K562 (cell line): ENCODE data around the gene HEATR3. TPM values are rescaled to one million over a fixed set of nuclear protein-coding genes. Genes with fewer than 3 reads are reported as not detected.

ENCODE experiments used
- ADNP ChIP-seq: fragments of 200-800 bp; sonication (Bioruptor generic); IDR thresholded peaks from 2 replicates; pipeline ENCODE4 v1.6.1; 2016; ENCODE audit warnings: missing genetic modification characterization, missing compliant biosample characterization
- C11orf30 ChIP-seq: fragments of 450-650 bp; IDR thresholded peaks from 2 replicates; pipeline ENCODE4 v1.6.1; 2016; ENCODE audit warnings: low read depth, mild to moderate bottlenecking
- CBX3 ChIP-seq, 2 experiments: IDR thresholded peaks; 1 replicate in 1 of 2; 2 replicates in 1 of 2; pipeline ENCODE4 v1.6.1; 2012; ENCODE audit warnings: inconsistent platforms in 2 of 2, low read length in 2 of 2, borderline replicate concordance in 1 of 2, control low read depth in 1 of 2
- CCNT2 ChIP-seq: IDR thresholded peaks from 2 replicates; pipeline ENCODE4 v1.6.1; 2011; ENCODE audit warnings: borderline replicate concordance, low read depth, mild to moderate bottlenecking, moderate library complexity, mixed read lengths, low read length; ENCODE audit not compliant: insufficient read length; ENCODE audit errors: extremely low read depth
- CEBPG ChIP-seq, 3 experiments: fragments of 200-800 bp in 1 of 3; sonication (Bioruptor generic) in 1 of 3; sonication (generic) in 1 of 3; formaldehyde crosslinking in 1 of 3; IDR thresholded peaks in 2 of 3; conservative IDR thresholded peaks in 1 of 3; 2 replicates each; pipeline versions ENCODE4 v1.6.1 to v1.8.0; 2016 to 2022; ENCODE audit warnings: missing compliant biosample characterization in 2 of 3, missing genetic modification characterization in 2 of 3, mild to moderate bottlenecking in 1 of 3, missing genetic modification reagents in 1 of 3
- CREM ChIP-seq: IDR thresholded peaks from 2 replicates; pipeline ENCODE4 v1.6.1; 2014; ENCODE audit warnings: antibody characterized with exemption, low read depth
- DPF2 ChIP-seq: fragments of 450-650 bp; IDR thresholded peaks from 2 replicates; pipeline ENCODE4 v1.6.1; 2016
- E2F5 ChIP-seq: sonication (generic); formaldehyde crosslinking; IDR thresholded peaks from 2 replicates; pipeline ENCODE4 v1.8.0; 2022; ENCODE audit warnings: mild to moderate bottlenecking, missing genetic modification reagents
- HDAC1 ChIP-seq, 2 experiments: fragments of 450-650 bp; IDR thresholded peaks; 2 replicates each; pipeline ENCODE4 v1.6.1; 2016 to 2017; ENCODE audit warnings: inconsistent platforms in 1 of 2, mild to moderate bottlenecking in 1 of 2, moderate library complexity in 1 of 2
- HDAC2 ChIP-seq: fragments of 450-650 bp; IDR thresholded peaks from 2 replicates; pipeline ENCODE4 v1.6.1; 2016; ENCODE audit warnings: mild to moderate bottlenecking
- HMG20A ChIP-seq: fragments of 450-650 bp; formaldehyde crosslinking; conservative IDR thresholded peaks from 2 replicates; pipeline ENCODE4 v1.4.0; 2020; ENCODE audit warnings: mild to moderate bottlenecking, mixed read lengths
- MAFF ChIP-seq: IDR thresholded peaks from 2 replicates; pipeline ENCODE4 v1.6.1; 2012; ENCODE audit warnings: low read length, improper control_type of control experiment
- MNT ChIP-seq, 2 experiments: fragments of 450-650 bp; conservative IDR thresholded peaks; 2 replicates each; pipeline ENCODE4 v1.6.1; 2017; ENCODE audit warnings: mild to moderate bottlenecking in 2 of 2, moderate library complexity in 2 of 2
- POLR2AphosphoS5 ChIP-seq: IDR thresholded peaks from 2 replicates; pipeline ENCODE4 v1.6.1; 2011; ENCODE audit warnings: mild to moderate bottlenecking, low read depth, low read length, moderate library complexity; ENCODE audit not compliant: control insufficient read depth, insufficient read depth
- RCOR1 ChIP-seq, 2 experiments: IDR thresholded peaks; 2 replicates each; pipeline ENCODE4 v1.6.1; 2012; ENCODE audit warnings: low read depth in 2 of 2, low read length in 2 of 2, borderline replicate concordance in 1 of 2, improper control_type of control experiment in 1 of 2
- SMARCA4 ChIP-seq: fragments of 450-650 bp; IDR thresholded peaks from 2 replicates; pipeline ENCODE4 v1.6.1; 2016
- ZNF766 ChIP-seq: fragments of 200-800 bp; sonication (Bioruptor generic); conservative IDR thresholded peaks from 2 replicates; pipeline ENCODE4 v1.6.1; 2016; ENCODE audit warnings: missing genetic modification characterization, missing compliant biosample characterization
- polyA plus RNA-seq, 8 experiments: library from polyadenylated mRNA; depleted of rRNA in 4 of 8; stranded (reverse) in 5 of 8; unstranded in 3 of 8; fragments of >200 nt; fragmentation: Nextera tagmentation in 2 of 8; fragmentation: Illumina TruSeq in 1 of 8; extraction: Ambion mirVana in 2 of 8; extraction: Trizol in 1 of 8; gene quantifications; 2 replicates each; pipeline versions ENCODE4 v1.2.1 to v1.2.3, GENCODE V29; 2011 to 2014; ENCODE audit warnings: inconsistent platforms in 1 of 8, missing spikeins in 1 of 8
- total RNA-seq, 7 experiments: library from RNA; depleted of rRNA in 6 of 7; stranded (reverse); fragments of >200 nt in 6 of 7; fragmentation: Illumina TruSeq in 2 of 7; extraction: Trizol in 2 of 7; gene quantifications; 2 replicates each; pipeline versions ENCODE4 v1.2.1 to v1.2.3, GENCODE V29; 2011 to 2021; ENCODE audit warnings: low replicate concordance in 1 of 7
- TF ChIP-seq, protein P1 (sequence below): fragments of 450-650 bp; IDR thresholded peaks from 2 replicates; pipeline ENCODE4 v1.6.1; 2016; ENCODE audit warnings: low read depth, mild to moderate bottlenecking, moderate library complexity
- TF ChIP-seq, protein P2 (sequence below), 2 experiments: fragments of 150-350 bp in 1 of 2; IDR thresholded peaks; 2 replicates each; pipeline ENCODE4 v1.6.1; 2012 to 2016; ENCODE audit warnings: low read depth in 2 of 2, low read length in 2 of 2, mild to moderate bottlenecking in 1 of 2, moderate library complexity in 1 of 2

Gene HEATR3
- total and polyA plus RNA-seq, 9 of the 15 experiments (the other 6 are each of a cell fraction or from before 2014, with no cell fraction given), result 1.7 to 30.2 (median 18.8) TPM

DNA sequence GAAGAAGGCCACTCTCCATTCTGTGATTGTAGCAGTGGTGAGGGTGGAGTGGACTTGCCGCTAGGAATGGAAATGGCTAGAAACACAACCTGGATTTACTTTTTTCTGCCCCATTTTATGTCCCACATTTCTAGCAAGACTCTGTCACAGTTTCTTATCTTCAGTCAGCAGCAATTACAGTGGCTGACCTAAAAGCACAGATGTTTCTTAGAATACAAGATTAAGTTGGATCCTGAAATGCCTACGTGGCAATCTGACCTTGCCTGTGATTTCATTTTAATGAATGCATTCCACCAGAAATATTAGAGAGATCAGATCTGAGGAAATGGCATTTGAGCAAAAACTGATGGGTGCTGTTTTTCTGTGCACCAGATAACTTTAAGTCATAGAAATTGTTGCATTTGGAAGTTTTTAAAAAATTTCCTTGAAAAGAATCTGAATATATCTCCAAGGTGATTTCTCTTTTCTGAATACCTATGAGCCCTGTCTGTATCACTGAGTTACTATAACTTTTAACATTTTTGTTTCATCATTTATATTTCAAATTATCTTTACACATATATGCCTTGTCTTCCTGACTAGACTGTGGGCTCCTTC, 5.4 kb downstream of the HEATR3 start (continued):
- peak; percentile 93 for TF ChIP-seq DPF2
- peak; percentile 81 for TF ChIP-seq POLR2AphosphoS5
- peak; percentile 91 for TF ChIP-seq SMARCA4
- TF ChIP-seq E2F5, result no peak
- TF ChIP-seq HDAC2, result peak; percentile 99
- peak; percentile 39 for TF ChIP-seq CCNT2
- TF ChIP-seq CEBPG (CRISPR knock-in tag; IDR thresholded peaks at IDR 0.05), result no peak
- TF ChIP-seq CEBPG (tag; conservative IDR thresholded peaks at IDR 0.05 in 1 of 2, IDR thresholded peaks at IDR 0.05 in 1 of 2), result no peak
- peak; percentile 67; the same call in 1 of the 2 replicates for TF ChIP-seq HMG20A (CRISPR knock-in tag)
- TF ChIP-seq HDAC1 (IDR thresholded peaks at IDR 0.05), result peak; percentile 70 to 97; a peak in 3 of 4 replicates
- TF ChIP-seq, protein P1, sequence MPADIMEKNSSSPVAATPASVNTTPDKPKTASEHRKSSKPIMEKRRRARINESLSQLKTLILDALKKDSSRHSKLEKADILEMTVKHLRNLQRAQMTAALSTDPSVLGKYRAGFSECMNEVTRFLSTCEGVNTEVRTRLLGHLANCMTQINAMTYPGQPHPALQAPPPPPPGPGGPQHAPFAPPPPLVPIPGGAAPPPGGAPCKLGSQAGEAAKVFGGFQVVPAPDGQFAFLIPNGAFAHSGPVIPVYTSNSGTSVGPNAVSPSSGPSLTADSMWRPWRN, result peak; percentile 72
- TF ChIP-seq MNT (conservative IDR thresholded peaks at IDR 0.05), result peak in 1 of 2 experiments; percentile 50; a peak in 1 of 4 replicates
- peak; percentile 47; the same call in 1 of the 2 replicates for TF ChIP-seq MAFF
- peak; percentile 71; the same call in 1 of the 2 replicates for TF ChIP-seq CREM
- TF ChIP-seq RCOR1 (IDR thresholded peaks at IDR 0.05; ENCODE audit: borderline replicate concordance in 1 of 2, low read depth in 2 of 2, low read length in 2 of 2), result peak; percentile 98 to 99
- peak; percentile 83 for TF ChIP-seq ZNF766 (CRISPR knock-in tag)
- TF ChIP-seq C11orf30, result peak; percentile 79
- TF ChIP-seq, protein P2, sequence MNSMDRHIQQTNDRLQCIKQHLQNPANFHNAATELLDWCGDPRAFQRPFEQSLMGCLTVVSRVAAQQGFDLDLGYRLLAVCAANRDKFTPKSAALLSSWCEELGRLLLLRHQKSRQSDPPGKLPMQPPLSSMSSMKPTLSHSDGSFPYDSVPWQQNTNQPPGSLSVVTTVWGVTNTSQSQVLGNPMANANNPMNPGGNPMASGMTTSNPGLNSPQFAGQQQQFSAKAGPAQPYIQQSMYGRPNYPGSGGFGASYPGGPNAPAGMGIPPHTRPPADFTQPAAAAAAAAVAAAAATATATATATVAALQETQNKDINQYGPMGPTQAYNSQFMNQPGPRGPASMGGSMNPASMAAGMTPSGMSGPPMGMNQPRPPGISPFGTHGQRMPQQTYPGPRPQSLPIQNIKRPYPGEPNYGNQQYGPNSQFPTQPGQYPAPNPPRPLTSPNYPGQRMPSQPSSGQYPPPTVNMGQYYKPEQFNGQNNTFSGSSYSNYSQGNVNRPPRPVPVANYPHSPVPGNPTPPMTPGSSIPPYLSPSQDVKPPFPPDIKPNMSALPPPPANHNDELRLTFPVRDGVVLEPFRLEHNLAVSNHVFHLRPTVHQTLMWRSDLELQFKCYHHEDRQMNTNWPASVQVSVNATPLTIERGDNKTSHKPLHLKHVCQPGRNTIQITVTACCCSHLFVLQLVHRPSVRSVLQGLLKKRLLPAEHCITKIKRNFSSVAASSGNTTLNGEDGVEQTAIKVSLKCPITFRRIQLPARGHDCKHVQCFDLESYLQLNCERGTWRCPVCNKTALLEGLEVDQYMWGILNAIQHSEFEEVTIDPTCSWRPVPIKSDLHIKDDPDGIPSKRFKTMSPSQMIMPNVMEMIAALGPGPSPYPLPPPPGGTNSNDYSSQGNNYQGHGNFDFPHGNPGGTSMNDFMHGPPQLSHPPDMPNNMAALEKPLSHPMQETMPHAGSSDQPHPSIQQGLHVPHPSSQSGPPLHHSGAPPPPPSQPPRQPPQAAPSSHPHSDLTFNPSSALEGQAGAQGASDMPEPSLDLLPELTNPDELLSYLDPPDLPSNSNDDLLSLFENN (IDR thresholded peaks at IDR 0.05; ENCODE audit: low read depth in 2 of 2, low read length in 2 of 2), result peak in 1 of 2 experiments; percentile 85; a peak in 2 of 4 replicates
- 0 out of 2 replicates have a peak, but pooled peaks have one; percentile 26 for TF ChIP-seq ADNP (tag)
- 0 out of 3 replicates have a peak, but pooled peaks of 1 of the 2 experiments have one; percentile 19 for TF ChIP-seq CBX3 (IDR thresholded peaks at IDR 0.05; ENCODE audit: borderline replicate concordance in 1 of 2, low read length in 2 of 2)
